ENCODE results near the gene TBC1D26. TPM values are rescaled to one million over a fixed set of nuclear protein-coding genes. Genes with fewer than 3 reads are reported as not detected.
"Not testable (repeated sequence)": the region's sequence is repeated elsewhere in the genome, so short reads cannot be mapped to it uniquely, and the experiment has no call there.

Gene TBC1D26
- total RNA-seq, 4 donors from 2014 or later: 0.24 TPM; not detected in 3

DNA sequence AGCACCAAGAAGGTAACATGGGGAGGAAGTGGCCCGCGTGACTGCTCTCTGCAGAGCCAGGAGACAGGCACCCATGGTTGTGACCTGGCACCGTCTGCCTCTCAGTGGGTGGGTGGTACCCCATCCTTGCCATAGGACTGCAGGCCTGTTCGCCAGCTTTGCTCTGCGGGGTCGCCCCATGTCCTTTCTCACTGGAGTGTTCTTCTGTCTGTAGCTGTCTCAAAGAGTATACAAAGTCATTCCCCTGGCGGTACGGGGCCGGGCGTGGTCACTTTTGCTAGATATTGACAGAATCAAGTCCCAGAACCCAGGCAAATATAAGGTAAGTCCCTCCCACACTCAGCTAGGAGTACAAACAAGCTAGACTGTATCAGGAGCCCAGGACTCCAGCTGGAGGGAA lies 6.0 kb downstream of the TBC1D26 start:
- ATAC-seq (ENCODE audit: low FRiP score) (no peak), DNase-seq (ENCODE audit: low spot score) (no peak)
- no peak for TF ChIP-seq CTCF (IDR thresholded peaks at IDR 0.05)

- not testable (repeated sequence) for ATAC-seq (ENCODE audit: low FRiP score); DNase-seq (ENCODE audit: low spot score)
Measured at GRCh38 chr17:15739259-15739658, 7.2 kb downstream of the TBC1D26 start.

DNA sequence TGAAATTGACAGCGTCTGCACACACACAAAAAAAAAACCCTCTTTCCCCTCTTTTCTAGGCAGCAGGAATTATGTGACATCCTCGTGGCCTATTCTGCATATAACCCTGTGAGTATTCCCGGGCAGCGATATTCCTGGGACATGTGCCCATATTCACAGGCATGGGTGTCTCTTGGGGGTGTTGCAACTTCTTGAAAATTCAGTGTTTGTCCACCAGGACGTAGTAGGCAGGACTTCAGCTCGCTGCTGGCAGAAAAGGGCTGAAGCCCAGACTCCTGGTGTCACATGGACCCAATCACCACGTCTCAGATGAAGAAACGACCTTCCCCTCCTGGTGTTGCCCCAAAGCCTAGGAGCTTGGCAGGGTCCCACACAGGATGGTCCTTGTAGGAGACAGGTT lies 8.0 kb downstream of the TBC1D26 start:
- ATAC-seq (ENCODE audit: low FRiP score); DNase-seq (ENCODE audit: low spot score): not testable (repeated sequence)

DNA sequence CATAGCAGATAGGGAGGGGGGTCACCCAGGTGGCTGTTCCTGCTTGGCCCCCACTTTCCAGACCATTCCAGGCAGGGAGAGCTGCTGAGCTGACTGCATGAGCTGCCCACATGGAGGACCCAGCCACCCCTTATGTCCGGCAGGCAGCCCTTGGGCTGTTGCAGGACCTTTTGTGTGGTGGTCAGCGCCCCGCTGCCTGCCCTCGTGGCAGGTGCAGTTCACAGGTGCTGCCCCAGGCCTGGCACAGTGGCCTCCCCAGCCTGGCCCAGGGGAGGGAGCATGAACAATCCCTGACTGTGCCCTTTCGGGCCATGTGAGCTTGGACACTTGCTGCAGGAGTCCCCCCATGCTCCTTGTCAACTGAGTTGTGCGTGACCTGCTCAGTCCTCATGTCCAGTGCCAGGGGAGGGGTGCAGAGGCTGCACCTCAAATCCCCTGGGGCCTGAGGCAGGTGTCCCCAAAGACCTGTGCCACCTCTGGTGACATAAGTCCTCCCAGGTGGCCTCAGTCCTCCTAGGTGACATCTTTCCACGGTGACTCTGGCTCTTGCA lies 8.6 kb downstream of the TBC1D26 start:
- DNase-seq (ENCODE audit: low spot score) (no peak), ATAC-seq (ENCODE audit: low FRiP score) (no peak)
- TF ChIP-seq CTCF (IDR thresholded peaks at IDR 0.05): no peak

DNA sequence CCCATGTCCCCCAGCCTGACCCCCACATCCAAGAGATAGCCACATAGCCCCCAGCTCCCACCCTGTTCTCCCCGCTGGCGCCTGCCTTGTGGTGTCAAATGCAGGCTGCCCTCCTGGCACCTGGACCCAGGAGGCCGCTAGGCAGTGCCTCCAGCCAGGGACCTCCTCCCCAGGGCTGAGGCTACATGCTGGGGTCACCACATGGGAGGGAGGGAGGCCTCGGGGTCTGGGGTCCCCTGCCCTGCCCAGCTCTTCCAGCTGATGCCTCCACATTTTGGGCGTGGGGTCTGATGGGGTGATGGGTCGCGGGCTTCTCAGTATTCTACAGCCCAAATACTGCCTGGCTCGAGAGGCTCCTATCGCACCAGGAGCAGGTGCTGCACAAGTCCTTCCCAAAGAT lies 9.5 kb downstream of the TBC1D26 start:
- ATAC-seq (ENCODE audit: low FRiP score): no peak
- TF ChIP-seq CTCF (IDR thresholded peaks at IDR 0.05): no peak
- DNase-seq (ENCODE audit: low spot score): no peak

DNA sequence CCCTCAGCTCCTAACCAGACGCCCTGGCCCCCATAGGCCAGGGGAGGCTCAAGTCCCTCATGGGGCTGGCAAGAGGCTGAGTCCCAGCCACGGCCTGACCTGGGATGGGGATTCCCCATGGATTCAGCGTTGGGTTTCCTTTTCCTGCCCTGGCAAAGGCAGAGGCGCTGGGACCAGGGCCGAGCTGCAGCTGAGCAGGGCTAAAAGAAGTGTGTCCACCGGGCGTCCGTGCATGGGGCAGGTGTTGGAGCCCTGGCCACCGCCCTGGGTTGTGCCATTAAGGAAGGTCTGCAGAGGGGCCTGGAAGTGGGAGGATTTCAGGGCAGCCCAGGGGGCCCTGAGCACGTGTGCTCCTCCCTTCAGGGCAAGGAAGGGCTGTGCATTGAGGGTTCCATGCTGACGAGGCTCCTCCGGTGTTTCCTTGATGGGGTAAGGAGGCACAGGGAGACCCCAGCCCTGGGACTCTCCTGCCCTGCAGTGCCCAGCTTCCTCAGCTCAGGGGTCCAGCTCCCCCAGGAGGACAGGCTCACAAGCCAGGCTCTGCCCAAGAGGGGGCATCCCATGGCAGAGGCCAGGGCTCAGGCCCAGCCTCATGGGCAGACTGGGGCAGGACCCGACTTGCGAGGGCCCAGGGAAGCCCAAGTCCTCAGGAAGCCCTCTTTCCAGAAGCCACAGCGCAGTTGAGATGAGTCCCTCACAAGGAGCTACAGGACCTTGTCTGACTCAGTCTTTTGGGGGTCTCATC lies 10.1 kb downstream of the TBC1D26 start:
- DNase-seq (ENCODE audit: low spot score) (no peak), ATAC-seq (ENCODE audit: low FRiP score) (no peak)
- no peak for TF ChIP-seq CTCF (IDR thresholded peaks at IDR 0.05)

DNA sequence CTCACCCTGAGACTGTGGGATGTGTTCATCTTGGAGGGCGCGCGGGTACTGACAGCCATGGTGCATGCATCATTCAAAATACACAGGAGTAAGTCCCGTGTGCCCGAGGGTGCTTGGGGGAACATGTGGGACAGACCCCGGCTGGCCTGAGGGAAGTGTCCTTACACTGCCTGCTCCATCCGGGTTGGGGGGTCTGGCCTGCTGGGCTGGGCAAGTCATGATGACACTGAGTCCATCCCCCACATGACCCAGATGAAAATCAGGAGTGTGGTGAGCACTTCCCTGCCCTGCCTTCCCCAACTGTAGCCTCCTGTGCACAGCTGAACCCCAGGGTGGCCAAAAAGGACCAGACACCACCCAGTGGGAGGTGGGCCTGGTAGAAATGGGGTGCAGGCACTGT lies 10.8 kb downstream of the TBC1D26 start:
- TF ChIP-seq CTCF (IDR thresholded peaks at IDR 0.05): no peak
- ATAC-seq (ENCODE audit: low FRiP score) (no peak), DNase-seq (ENCODE audit: low spot score) (no peak)

- no peak for ATAC-seq (ENCODE audit: low FRiP score)
- TF ChIP-seq CTCF (IDR thresholded peaks at IDR 0.05): no peak
- no peak for DNase-seq (ENCODE audit: low spot score)
Measured at GRCh38 chr17:15744074-15744676, 12.1 kb downstream of the TBC1D26 start.
